Hematopoietic multipotent progenitor cell treated with erythropoietin and hydrocortisone succinate and interleukin-3 and kit ligand, for 17 days (in vitro differentiated cells): ENCODE measurements around the gene EZH2.
A peak's percentile ranks its signal among the peaks of the same experiment; 100 is the strongest.

ENCODE experiments used
- DNase-seq: peaks from one replicate; pipeline ENCODE4 v3.0.0-alpha.2; 2015; ENCODE audit warnings: low spot score

EZH2 gene

GRCh38 chr7:148804343-148805235 is 79.5 kb downstream of the EZH2 start:
- DNase-seq = no peak

- no peak for DNase-seq
These were observed 81.0 kb downstream of the EZH2 start for GRCh38 chr7:148803094-148803493.

- DNase-seq = no peak
These were observed 82.0 kb downstream of the EZH2 start for GRCh38 chr7:148802101-148802493.

GRCh38 chr7:148800677-148801076 is 83.4 kb downstream of the EZH2 start:
- DNase-seq = no peak

GRCh38 chr7:148799893-148800555 is 84.1 kb downstream of the EZH2 start:
- no peak for DNase-seq

GRCh38 chr7:148796841-148797240 is 87.2 kb downstream of the EZH2 start:
- no peak for DNase-seq

- DNase-seq = no peak
These were observed 89.6 kb downstream of the EZH2 start for GRCh38 chr7:148794476-148794875.

GRCh38 chr7:148793590-148793989 is 90.5 kb downstream of the EZH2 start:
- DNase-seq = peak; percentile 37

GRCh38 chr7:148791546-148791945 is 92.5 kb downstream of the EZH2 start:
- DNase-seq = no peak

GRCh38 chr7:148790850-148791249 is 93.2 kb downstream of the EZH2 start:
- no peak for DNase-seq

- peak; percentile 10 for DNase-seq
These were observed 93.9 kb downstream of the EZH2 start for GRCh38 chr7:148790131-148790726.

GRCh38 chr7:148789220-148789619 is 94.9 kb downstream of the EZH2 start:
- no peak for DNase-seq

- DNase-seq = no peak
These were observed 96.4 kb downstream of the EZH2 start for GRCh38 chr7:148787571-148788295.

GRCh38 chr7:148783801-148784527 is 100.1 kb downstream of the EZH2 start:
- DNase-seq = no peak

- DNase-seq = no peak
These were observed 101.2 kb downstream of the EZH2 start for GRCh38 chr7:148782757-148783456.

GRCh38 chr7:148774471-148774870 is 109.6 kb downstream of the EZH2 start:
- no peak for DNase-seq

GRCh38 chr7:148773334-148773733 is 110.8 kb downstream of the EZH2 start:
- no peak for DNase-seq

GRCh38 chr7:148772297-148773089 is 111.6 kb downstream of the EZH2 start:
- no peak for DNase-seq

- DNase-seq = no peak
These were observed 114.1 kb downstream of the EZH2 start for GRCh38 chr7:148770004-148770403.

GRCh38 chr7:148763622-148764021 is 120.5 kb downstream of the EZH2 start:
- DNase-seq = no peak
